Measurements from ENCODE around the gene SPNS3.

The SPNS3 gene

GRCh38 chr17:4492721-4493561 is 59.2 kb downstream of the SPNS3 start:
- DNase-seq = peak; percentile 21

GRCh38 chr17:4497101-4497824 is 63.5 kb downstream of the SPNS3 start:
- peak; percentile 72 for DNase-seq

GRCh38 chr17:4498461-4499397 is 65.0 kb downstream of the SPNS3 start, which contains the start of gene SPNS2:
SPNS2 (plus strand) TSS chr17:4498881; CDS start chr17:4499048, 167 bp downstream.
- DNase-seq = no peak

- DNase-seq = no peak
Measured at GRCh38 chr17:4499431-4500190, 65.9 kb downstream of the SPNS3 start.

GRCh38 chr17:4500191-4500571 is 66.4 kb downstream of the SPNS3 start:
- DNase-seq = no peak

- DNase-seq = no peak
Measured at GRCh38 chr17:4501295-4501949, 67.7 kb downstream of the SPNS3 start.

GRCh38 chr17:4502466-4503154 is 68.9 kb downstream of the SPNS3 start:
- no peak for DNase-seq

- DNase-seq = no peak
Measured at GRCh38 chr17:4503283-4504025, 69.7 kb downstream of the SPNS3 start.

- no peak for DNase-seq
Measured at GRCh38 chr17:4504188-4504587, 70.4 kb downstream of the SPNS3 start.

GRCh38 chr17:4505187-4505586 is 71.4 kb downstream of the SPNS3 start:
- DNase-seq = no peak

GRCh38 chr17:4506175-4506813 is 72.6 kb downstream of the SPNS3 start:
- DNase-seq = no peak

- no peak for DNase-seq
Measured at GRCh38 chr17:4506892-4507291, 73.2 kb downstream of the SPNS3 start.

GRCh38 chr17:4507361-4508111 is 73.8 kb downstream of the SPNS3 start:
- DNase-seq = no peak

GRCh38 chr17:4508207-4508606 is 74.5 kb downstream of the SPNS3 start:
- DNase-seq = no peak

- DNase-seq = no peak
Measured at GRCh38 chr17:4509401-4509800, 75.7 kb downstream of the SPNS3 start.

- DNase-seq = no peak
Measured at GRCh38 chr17:4509923-4510617, 76.3 kb downstream of the SPNS3 start.

- DNase-seq = no peak
Measured at GRCh38 chr17:4510618-4510941, 76.8 kb downstream of the SPNS3 start.

- no peak for DNase-seq
Measured at GRCh38 chr17:4511199-4511932, 77.6 kb downstream of the SPNS3 start.
